GM12873 (cell line): ENCODE results near the gene G0S2.

Experiments
- TF ChIP-seq, protein P1 (sequence below): IDR thresholded peaks from 2 replicates; pipeline ENCODE4 v1.5.1; 2012; ENCODE audit warnings: low read depth, mild to moderate bottlenecking, moderate library complexity, low read length, control low read depth; ENCODE audit not compliant: insufficient read depth; ENCODE audit errors: missing control alignments

The G0S2 gene

DNA sequence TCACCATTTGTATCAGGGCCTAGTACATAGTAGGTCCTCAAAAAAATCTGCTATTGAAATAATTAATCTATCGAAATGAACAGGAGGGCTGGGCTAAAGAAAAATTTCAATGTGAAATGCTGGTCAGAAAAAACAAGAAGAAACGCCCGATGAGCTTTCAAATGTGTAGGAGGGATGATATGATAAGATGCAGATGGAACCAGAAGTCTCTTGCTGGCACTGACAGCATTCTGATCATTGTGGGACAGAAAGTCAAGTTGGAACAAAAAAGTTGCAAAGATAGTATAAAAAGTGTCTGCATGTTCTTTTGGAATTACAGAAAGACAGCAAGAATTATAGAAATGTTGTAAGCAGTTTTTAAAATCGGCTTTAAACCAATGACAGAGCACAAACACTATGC, 11.1 kb downstream of the G0S2 start:
- TF ChIP-seq, protein P1, sequence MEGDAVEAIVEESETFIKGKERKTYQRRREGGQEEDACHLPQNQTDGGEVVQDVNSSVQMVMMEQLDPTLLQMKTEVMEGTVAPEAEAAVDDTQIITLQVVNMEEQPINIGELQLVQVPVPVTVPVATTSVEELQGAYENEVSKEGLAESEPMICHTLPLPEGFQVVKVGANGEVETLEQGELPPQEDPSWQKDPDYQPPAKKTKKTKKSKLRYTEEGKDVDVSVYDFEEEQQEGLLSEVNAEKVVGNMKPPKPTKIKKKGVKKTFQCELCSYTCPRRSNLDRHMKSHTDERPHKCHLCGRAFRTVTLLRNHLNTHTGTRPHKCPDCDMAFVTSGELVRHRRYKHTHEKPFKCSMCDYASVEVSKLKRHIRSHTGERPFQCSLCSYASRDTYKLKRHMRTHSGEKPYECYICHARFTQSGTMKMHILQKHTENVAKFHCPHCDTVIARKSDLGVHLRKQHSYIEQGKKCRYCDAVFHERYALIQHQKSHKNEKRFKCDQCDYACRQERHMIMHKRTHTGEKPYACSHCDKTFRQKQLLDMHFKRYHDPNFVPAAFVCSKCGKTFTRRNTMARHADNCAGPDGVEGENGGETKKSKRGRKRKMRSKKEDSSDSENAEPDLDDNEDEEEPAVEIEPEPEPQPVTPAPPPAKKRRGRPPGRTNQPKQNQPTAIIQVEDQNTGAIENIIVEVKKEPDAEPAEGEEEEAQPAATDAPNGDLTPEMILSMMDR, result no peak

DNA sequence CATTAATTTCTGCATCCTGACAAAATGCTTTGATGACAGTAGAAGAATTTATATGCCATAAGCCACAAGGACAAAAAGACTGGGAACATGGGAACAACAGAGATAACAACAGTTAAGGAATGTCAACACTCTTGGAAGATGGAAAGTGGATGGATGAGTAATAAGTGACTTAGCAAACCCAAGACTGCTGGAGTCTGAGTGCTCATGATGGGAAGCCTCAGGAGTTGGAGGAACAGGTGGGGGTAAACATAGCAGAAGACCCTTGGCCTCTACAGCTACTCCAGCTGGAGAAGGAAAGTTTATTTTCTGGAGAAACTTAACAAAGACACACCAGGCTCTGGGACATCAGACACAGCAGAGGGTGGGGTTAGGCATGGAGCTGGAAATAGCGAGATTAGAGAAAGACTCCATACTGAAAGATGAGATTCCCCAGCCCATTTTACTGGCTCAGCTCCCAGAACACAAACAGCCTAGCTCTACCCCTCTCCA, 13.6 kb downstream of the G0S2 start:
- TF ChIP-seq, protein P1, result no peak

DNA sequence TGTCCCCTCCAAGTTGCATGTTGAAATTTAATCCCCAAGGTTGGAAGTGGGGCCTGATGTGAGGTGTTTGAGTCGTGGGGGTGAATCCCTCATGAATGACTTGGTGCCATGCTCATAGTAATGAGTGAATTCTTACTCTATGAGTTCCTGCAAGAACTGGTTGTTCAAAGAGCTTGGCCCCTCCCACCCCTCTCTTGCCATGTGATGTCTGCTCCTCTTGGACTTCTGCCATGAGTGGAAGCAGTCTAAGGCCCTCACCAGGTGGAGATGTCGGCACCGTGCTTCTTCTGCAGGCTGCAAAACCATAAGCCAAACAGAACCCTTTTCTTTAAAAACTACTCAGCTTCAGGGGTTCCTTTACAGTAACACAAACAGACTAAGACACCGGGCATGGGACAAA, 14.3 kb downstream of the G0S2 start:
- TF ChIP-seq, protein P1, result no peak

GRCh38 chr1:209691237-209691636, 16.0 kb downstream of the G0S2 start:
- TF ChIP-seq, protein P1, result no peak

GRCh38 chr1:209692296-209692695, 17.1 kb downstream of the G0S2 start:
- TF ChIP-seq, protein P1, result no peak

DNA sequence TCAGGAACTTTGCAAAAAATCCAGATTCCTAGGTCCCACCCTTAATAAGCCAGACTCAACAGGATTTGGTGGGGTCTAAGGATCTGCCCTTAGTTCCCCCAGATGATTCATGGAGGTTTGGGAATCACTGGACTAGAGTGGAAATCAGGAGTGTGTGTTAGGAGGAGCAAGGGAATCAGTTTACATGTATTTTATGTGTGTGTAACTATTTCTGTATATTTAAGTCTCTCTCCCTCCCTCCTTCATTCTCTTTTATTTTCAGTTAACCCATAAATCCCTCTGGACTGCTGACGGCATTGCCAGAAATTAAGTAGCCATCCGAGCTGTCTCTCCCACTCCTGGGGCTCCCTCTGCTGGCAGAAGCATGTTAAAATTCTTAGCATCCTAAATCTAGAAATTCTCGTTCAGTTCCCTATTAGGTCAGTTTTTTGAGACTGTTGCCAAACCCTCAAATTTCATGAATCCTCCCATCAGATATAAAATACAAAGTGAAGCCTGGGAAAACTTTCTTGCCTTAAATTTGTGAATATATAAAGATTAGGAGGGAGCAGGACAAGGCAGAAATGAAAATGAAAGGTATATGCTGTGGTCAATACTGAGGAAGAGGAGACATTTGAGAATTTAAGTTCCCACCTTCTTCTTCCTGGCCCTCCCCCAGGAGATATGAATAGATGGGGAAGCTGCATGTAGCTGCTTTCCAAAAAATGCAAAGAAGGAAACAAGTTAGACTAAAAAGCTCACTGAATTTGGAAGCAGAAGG, 17.7 kb downstream of the G0S2 start:
- TF ChIP-seq, protein P1, result peak; percentile 78

DNA sequence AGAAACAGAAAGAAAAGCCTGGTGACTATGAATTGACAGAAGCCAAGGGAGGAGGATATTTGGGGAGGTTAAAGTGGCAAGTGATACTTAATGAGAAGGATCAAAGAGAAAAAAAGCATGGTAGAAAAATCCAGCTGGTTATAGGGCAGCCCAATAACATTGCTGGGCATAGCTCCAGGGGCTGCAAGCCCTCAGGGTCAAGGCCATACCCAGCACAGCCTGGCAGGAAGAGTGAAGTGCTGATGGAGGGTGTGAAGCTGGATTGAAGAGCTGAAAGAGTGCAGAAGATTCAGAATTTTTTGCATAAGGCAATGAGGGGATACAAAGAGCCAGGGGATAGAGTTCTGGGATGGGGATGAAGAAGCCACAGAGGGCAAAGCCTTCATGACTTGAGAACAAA, 21.5 kb downstream of the G0S2 start:
- TF ChIP-seq, protein P1, result no peak
